K562 (cell line): Measurements from ENCODE around the gene RAI1. TPM values are rescaled to one million over a fixed set of nuclear protein-coding genes. Genes with fewer than 3 reads are reported as not detected.

Source experiments
- ATAC-seq: fragments of 200-7000 bp; cut with Tn5 transposase; 3 replicates; pipeline ENCODE4 v1.9.1; 2020; ENCODE audit warnings: moderate library complexity
- BruUV-seq: library from RNA; stranded (reverse); fragments of 400-500 nt; replicated peaks from 2 replicates; lab custom pipeline; 2021; lab: Mats Ljungman, UMichigan
- CTCF ChIA-PET: fragments of 300-600 bp; formaldehyde crosslinking; extraction: SDS; loops from one replicate; lab custom pipeline; 2021; ENCODE audit warnings: low intra/inter-chr PET ratio; lab: Yijun Ruan, JAX
- POLR2A ChIA-PET: fragments of 300-600, 350-650 bp; sonication (Branson Sonifier 250); formaldehyde crosslinking; extraction: SDS; loops from one replicate; lab custom pipeline; 2021; ENCODE audit warnings: antibody characterized with exemption, inconsistent platforms; lab: Yijun Ruan, JAX
- DNase-seq, 4 experiments: peaks; one replicate each; pipeline versions ENCODE4 v3.0.0 to v3.0.0-alpha.2; 2011 to 2018; ENCODE audit warnings: low spot score in 3 of 4, mixed read lengths in 3 of 4; ENCODE audit errors: extremely low read depth in 1 of 4
- FAIRE-seq: peaks from 2 replicates; lab custom pipeline; 2011; peaks lifted over from hg19 to GRCh38; lab: Jason Lieb, UNC
- H2AFZ ChIP-seq: 2 replicates; pipeline ENCODE4 v1.6.0; 2011; ENCODE audit warnings: low read depth, low read length, control low read depth, inconsistent platforms
- H3K27ac ChIP-seq: fragments of 200-600 bp; 3 replicates; pipeline ENCODE4 v1.8.0; 2011; ENCODE audit warnings: low read depth, mild to moderate bottlenecking, control low read depth, inconsistent platforms, low read length, moderate library complexity, mixed read lengths; ENCODE audit errors: extremely low read depth
- H3K27me3 ChIP-seq, 2 experiments: fragments of 300-600 bp in 1 of 2; 2 replicates in 1 of 2; 3 replicates in 1 of 2; pipeline versions ENCODE4 v1.6.0 to v1.8.0; 2011; ENCODE audit warnings: inconsistent platforms in 2 of 2, low read length in 2 of 2, mild to moderate bottlenecking in 1 of 2, mixed read lengths in 1 of 2, moderate library complexity in 1 of 2; ENCODE audit not compliant: control insufficient read depth in 2 of 2, insufficient read depth in 2 of 2
- H3K36me3 ChIP-seq: fragments of 300-600 bp; 3 replicates; pipeline ENCODE4 v1.8.0; 2011; ENCODE audit warnings: mild to moderate bottlenecking, low read length, inconsistent platforms; ENCODE audit not compliant: control insufficient read depth, insufficient read depth
- H3K4me1 ChIP-seq, 2 experiments: fragments of 200-600 bp in 1 of 2; replicated peaks in 1 of 2; 2 replicates in 1 of 2; 3 replicates in 1 of 2; pipeline versions ENCODE4 v1.5.1 to v1.8.0; 2011; ENCODE audit warnings: inconsistent platforms in 2 of 2, low read length in 2 of 2, mild to moderate bottlenecking in 1 of 2, mixed read lengths in 1 of 2, moderate library complexity in 1 of 2; ENCODE audit not compliant: control insufficient read depth in 2 of 2, insufficient read depth in 2 of 2
- H3K4me2 ChIP-seq: 2 replicates; pipeline ENCODE4 v1.6.1; 2011; ENCODE audit warnings: low read length, control low read depth, inconsistent platforms, mixed read lengths; ENCODE audit not compliant: insufficient read depth
- H3K4me3 ChIP-seq: fragments of 200-600 bp; sonication (generic), shearing (Covaris generic); 2 replicates; pipeline ENCODE4 v1.5.1; 2016; ENCODE audit warnings: control low read depth, inconsistent platforms
- H3K79me2 ChIP-seq: fragments of 200-600 bp; 3 replicates; pipeline ENCODE4 v1.8.0; 2011; ENCODE audit warnings: low read length, inconsistent platforms; ENCODE audit not compliant: control insufficient read depth, insufficient read depth
- H3K9ac ChIP-seq, 2 experiments: 2 replicates each; pipeline versions ENCODE4 v1.6.0 to v1.6.1; 2011; ENCODE audit warnings: low read depth in 2 of 2, low read length in 2 of 2, control low read depth in 1 of 2, inconsistent platforms in 1 of 2, mild to moderate bottlenecking in 1 of 2, mixed read lengths in 1 of 2; ENCODE audit not compliant: insufficient read depth in 1 of 2
- H3K9me1 ChIP-seq: one replicate; pipeline ENCODE4 v1.6.0; 2011; ENCODE audit warnings: inconsistent platforms, mild to moderate bottlenecking, low read length, moderate library complexity; ENCODE audit not compliant: control insufficient read depth, insufficient read depth
- H3K9me3 ChIP-seq: replicated peaks from 2 replicates; pipeline ENCODE4 v1.5.1; 2011; ENCODE audit warnings: low read depth, low read length, inconsistent platforms; ENCODE audit not compliant: control insufficient read depth, insufficient read depth
- H4K20me1 ChIP-seq: replicated peaks from 2 replicates; pipeline ENCODE4 v1.6.1; 2011; ENCODE audit warnings: low read length, inconsistent platforms, mixed read lengths; ENCODE audit not compliant: control insufficient read depth, insufficient read depth
- BHLHE40 ChIP-seq: IDR thresholded peaks from 2 replicates; pipeline ENCODE4 v1.6.1; 2011; ENCODE audit warnings: low read length, improper control_type of control experiment
- CREB3 ChIP-seq: fragments of 450-650 bp; conservative IDR thresholded peaks from 2 replicates; pipeline ENCODE4 v1.6.1; 2016; ENCODE audit warnings: missing genetic modification characterization, low read depth, mild to moderate bottlenecking, missing compliant biosample characterization, moderate library complexity
- ELK1 ChIP-seq: sonication (generic); formaldehyde crosslinking; IDR thresholded peaks from 2 replicates; pipeline ENCODE4 v1.8.1; 2022; ENCODE audit warnings: missing genetic modification reagents
- ETV6 ChIP-seq, 3 experiments: fragments of 150-350 bp in 1 of 3; sonication (generic) in 1 of 3; formaldehyde crosslinking in 1 of 3; IDR thresholded peaks; 2 replicates each; pipeline versions ENCODE4 v1.6.1 to v1.8.0; 2014 to 2022; ENCODE audit warnings: borderline replicate concordance in 2 of 3, low read depth in 2 of 3, antibody characterized with exemption in 1 of 3, low read length in 1 of 3, mild to moderate bottlenecking in 1 of 3, missing genetic modification reagents in 1 of 3
- MTA1 ChIP-seq: fragments of 450-650 bp; IDR thresholded peaks from 2 replicates; pipeline ENCODE4 v1.6.1; 2017; ENCODE audit warnings: borderline replicate concordance
- NBN ChIP-seq: fragments of 450-650 bp; IDR thresholded peaks from 2 replicates; pipeline ENCODE4 v1.6.1; 2016; ENCODE audit warnings: low read depth, mild to moderate bottlenecking
- RBM34 ChIP-seq: fragments of 200-400 bp; formaldehyde crosslinking; IDR thresholded peaks from 2 replicates; pipeline ENCODE4 v1.6.1; 2018; ENCODE audit warnings: low read length, borderline replicate concordance; ENCODE audit not compliant: insufficient read depth
- RBM39 ChIP-seq: fragments of 200-400 bp; formaldehyde crosslinking; optimal IDR thresholded peaks from 2 replicates; pipeline ENCODE3; 2018; ENCODE audit warnings: low read depth, low read length
- SETDB1 ChIP-seq: IDR thresholded peaks from one replicate; pipeline ENCODE4 v1.6.1; 2012; ENCODE audit warnings: low read length, control low read depth, inconsistent platforms
- SMARCA5 ChIP-seq: fragments of 450-650 bp; IDR thresholded peaks from 2 replicates; pipeline ENCODE4 v1.6.1; 2016
- SOX6 ChIP-seq: fragments of 450-650 bp; IDR thresholded peaks from 2 replicates; pipeline ENCODE4 v1.6.1; 2014; ENCODE audit warnings: mild to moderate bottlenecking
- TAL1 ChIP-seq: fragments of 450-650 bp; IDR thresholded peaks from 2 replicates; pipeline ENCODE4 v1.6.1; 2016; ENCODE audit warnings: mild to moderate bottlenecking
- TEAD2 ChIP-seq: fragments of 450-650 bp; IDR thresholded peaks from 2 replicates; pipeline ENCODE4 v1.6.1; 2016; ENCODE audit warnings: missing genetic modification characterization, control low read depth, missing compliant biosample characterization
- TRIM25 ChIP-seq: fragments of 450-650 bp; IDR thresholded peaks from 2 replicates; pipeline ENCODE4 v1.7.0; 2016; ENCODE audit warnings: borderline replicate concordance
- ZBTB1 ChIP-seq: sonication (generic); formaldehyde crosslinking; IDR thresholded peaks from 2 replicates; pipeline ENCODE4 v1.8.1; 2023; ENCODE audit warnings: missing genetic modification reagents, low read depth, mild to moderate bottlenecking, borderline replicate concordance
- ZNF280B ChIP-seq: fragments of 250-450 bp; sonication (Bioruptor Pico); IDR thresholded peaks from 2 replicates; pipeline ENCODE4 v1.5.1; 2021; ENCODE audit warnings: mild to moderate bottlenecking
- ZNF408 ChIP-seq: fragments of 250-450 bp; sonication (Bioruptor Pico); IDR thresholded peaks from 2 replicates; pipeline ENCODE4 v1.4.0; 2020; ENCODE audit warnings: low read depth, mild to moderate bottlenecking, moderate library complexity
- ZSCAN29 ChIP-seq: fragments of 450-650 bp; IDR thresholded peaks from 2 replicates; pipeline ENCODE4 v1.6.1; 2017
- WGBS: fragments of 100-300 bp; shearing (Covaris generic); methylation state at CpG from one replicate; pipeline ENCODE4 v1.1.6; 2016; ENCODE audit warnings: low coverage, mixed read lengths; ENCODE audit not compliant: insufficient coverage; ENCODE audit errors: missing lambda C conversion rate; 5-methylcytosine and 5-hydroxymethylcytosine counted together
- in situ Hi-C: fragments of 300-500 bp; cut with MboI; formaldehyde crosslinking; loops from 4 replicates; pipeline ENCODE4 v1.15.0; 2018; ENCODE audit warnings: inconsistent platforms, mixed read lengths
- intact Hi-C: fragments of 100-400 bp; cut with micrococcal nuclease; formaldehyde crosslinking; loops from 2 replicates; pipeline ENCODE4 v1.14.2; 2022
- polyA plus RNA-seq, 8 experiments: library from polyadenylated mRNA; depleted of rRNA in 4 of 8; stranded (reverse) in 5 of 8; unstranded in 3 of 8; fragments of >200 nt; fragmentation: Nextera tagmentation in 2 of 8; fragmentation: Illumina TruSeq in 1 of 8; extraction: Ambion mirVana in 2 of 8; extraction: Trizol in 1 of 8; gene quantifications; 2 replicates each; pipeline versions ENCODE4 v1.2.1 to v1.2.3, GENCODE V29; 2011 to 2014; ENCODE audit warnings: inconsistent platforms in 1 of 8, missing spikeins in 1 of 8
- total RNA-seq, 7 experiments: library from RNA; depleted of rRNA in 6 of 7; stranded (reverse); fragments of >200 nt in 6 of 7; fragmentation: Illumina TruSeq in 2 of 7; extraction: Trizol in 2 of 7; gene quantifications; 2 replicates each; pipeline versions ENCODE4 v1.2.1 to v1.2.3, GENCODE V29; 2011 to 2021; ENCODE audit warnings: low replicate concordance in 1 of 7

RAI1 gene
- total and polyA plus RNA-seq, 9 of the 15 experiments (the other 6 are each of a cell fraction or from before 2014, with no cell fraction given), result 0.68 to 19.9 (median 5.5) TPM

- H3K4me3 ChIP-seq, result no peak overlapping the region
- no peaks in the 10 kb centered on the region for H3K9me3 ChIP-seq
- DNase-seq, result no peak
- 79% methylated on average over 14 of the region's 17 CpGs for WGBS
- CTCF ChIA-PET, result no interaction called here
- no peak for FAIRE-seq
- TF ChIP-seq ZBTB1 (CRISPR knock-in tag) (no peak), SOX6 (no peak), CREB3 (no peak), SETDB1 (no peak), SMARCA5 (no peak), ZSCAN29 (no peak), ELK1 (CRISPR knock-in tag) (no peak), MTA1 (no peak), ZNF280B (CRISPR knock-in tag) (no peak), TRIM25 (no peak), BHLHE40 (no peak), RBM39 (no peak), ZNF408 (CRISPR knock-in tag) (no peak), TAL1 (no peak), TEAD2 (tag) (no peak), ETV6 (IDR thresholded peaks at IDR 0.05; ENCODE audit: borderline replicate concordance in 1 of 2, low read depth in 2 of 2, low read length in 1 of 2) (no peak), ETV6 (CRISPR knock-in tag; IDR thresholded peaks at IDR 0.05; ENCODE audit: borderline replicate concordance) (no peak), NBN (no peak), RBM34 (no peak)
- no peak overlapping the region for H3K4me2 ChIP-seq
- no peaks in the 10 kb centered on the region for H3K9me1 ChIP-seq
- intact Hi-C loops, result no loop called here
- H3K9ac ChIP-seq, result no peak overlapping the region
- H3K36me3 ChIP-seq, result no peaks in the 10 kb centered on the region
- peaks cover 38% of the 10 kb centered on the region for H3K79me2 ChIP-seq
- no TSS peak for BruUV-seq
- peaks cover 3% of the 10 kb centered on the region; the same call in 1 of the 2 replicates for H4K20me1 ChIP-seq
- in situ Hi-C loops, result no loop called here
- H2AFZ ChIP-seq, result no peak overlapping the region
- ATAC-seq, result no peak
- no peaks in the 10 kb centered on the region for H3K27me3 ChIP-seq
- peaks cover 21 to 36% of the 10 kb centered on the region in 2 experiments; a peak in 4 of 5 replicates for H3K4me1 ChIP-seq
- POLR2A ChIA-PET, result interaction anchor here (0.6 to 1.6 kb wide), 3 partner anchors 9 to 43 kb away, joined by 3 to 6 read pairs (median 5); no protein-coding TSS in a partner anchor
- H3K27ac ChIP-seq, result no peak overlapping the region
Observed at GRCh38 chr17:17749025-17749772, 67.9 kb downstream of the RAI1 start.
